HepG2 (cell line): ENCODE measurements around the gene MCTS1. TPM values are rescaled to one million over a fixed set of nuclear protein-coding genes. Genes with fewer than 3 reads are reported as not detected.

Experiments
- AGO1 ChIP-seq: fragments of 200-400 bp; formaldehyde crosslinking; IDR thresholded peaks from 2 replicates; pipeline ENCODE4 v1.6.1; 2017; ENCODE audit warnings: mild to moderate bottlenecking, low read depth, low read length, moderate library complexity; ENCODE audit not compliant: poor library complexity, severe bottlenecking
- ATF3 ChIP-seq: sonication (generic); formaldehyde crosslinking; IDR thresholded peaks from 2 replicates; pipeline ENCODE4 v1.4.0; 2020; ENCODE audit warnings: missing genetic modification reagents
- BRF2 ChIP-seq: sonication (generic); formaldehyde crosslinking; IDR thresholded peaks from 2 replicates; pipeline ENCODE4 v1.8.1; 2022; ENCODE audit warnings: mild to moderate bottlenecking, missing genetic modification reagents
- CERS6 ChIP-seq: sonication (generic); formaldehyde crosslinking; IDR thresholded peaks from 2 replicates; pipeline ENCODE4 v1.5.0; 2020; ENCODE audit warnings: missing genetic modification reagents
- DRAP1 ChIP-seq: IDR thresholded peaks from 2 replicates; pipeline ENCODE4 v1.6.1; 2016; ENCODE audit warnings: missing genetic modification reagents, missing compliant biosample characterization
- HNRNPL ChIP-seq: fragments of 200-400 bp; formaldehyde crosslinking; IDR thresholded peaks from 2 replicates; pipeline ENCODE4 v1.6.1; 2017; ENCODE audit warnings: mild to moderate bottlenecking, low read depth, low read length
- HOXD1 ChIP-seq: sonication (generic); formaldehyde crosslinking; IDR thresholded peaks from 2 replicates; pipeline ENCODE4 v1.5.0; 2020; ENCODE audit warnings: missing genetic modification reagents
- IKZF1 ChIP-seq: fragments of 450-650 bp; IDR thresholded peaks from 2 replicates; pipeline ENCODE4 v1.7.1; 2016
- PRPF4 ChIP-seq: fragments of 200-400 bp; formaldehyde crosslinking; IDR thresholded peaks from 2 replicates; pipeline ENCODE4 v1.6.1; 2016; ENCODE audit warnings: low read length, low read depth; ENCODE audit not compliant: poor library complexity, severe bottlenecking
- RBM39 ChIP-seq: fragments of 200-400 bp; formaldehyde crosslinking; IDR thresholded peaks from one replicate; pipeline ENCODE4 v1.6.1; 2018; ENCODE audit warnings: antibody characterized with exemption, mild to moderate bottlenecking, low read depth, low read length; ENCODE audit not compliant: poor library complexity, severe bottlenecking
- ZBTB10 ChIP-seq: sonication (generic); formaldehyde crosslinking; IDR thresholded peaks from 2 replicates; pipeline ENCODE4 v1.4.0; 2020; ENCODE audit warnings: missing genetic modification reagents, borderline replicate concordance
- ZBTB39 ChIP-seq: sonication (generic); formaldehyde crosslinking; IDR thresholded peaks from 2 replicates; pipeline ENCODE4 v1.5.0; 2020; ENCODE audit warnings: missing genetic modification reagents
- ZBTB42 ChIP-seq: sonication (generic); formaldehyde crosslinking; IDR thresholded peaks from 2 replicates; pipeline ENCODE4 v1.5.0; 2020; ENCODE audit warnings: mild to moderate bottlenecking, missing genetic modification reagents
- ZFP36 ChIP-seq: fragments of 150-350 bp; IDR thresholded peaks from 2 replicates; pipeline ENCODE4 v1.6.1; 2018; ENCODE audit warnings: borderline replicate concordance, low read length, low read depth; ENCODE audit not compliant: partially characterized antibody
- ZNF30 ChIP-seq: sonication (generic); formaldehyde crosslinking; IDR thresholded peaks from 2 replicates; pipeline ENCODE4 v1.5.0; 2020; ENCODE audit warnings: mild to moderate bottlenecking, missing genetic modification reagents
- ZNF317 ChIP-seq: sonication (generic); formaldehyde crosslinking; IDR thresholded peaks from 2 replicates; pipeline ENCODE4 v1.5.0; 2020; ENCODE audit warnings: mild to moderate bottlenecking, missing genetic modification reagents
- ZNF414 ChIP-seq: sonication (generic); formaldehyde crosslinking; IDR thresholded peaks from 2 replicates; pipeline ENCODE4 v1.5.0; 2020; ENCODE audit warnings: missing genetic modification reagents
- ZNF530 ChIP-seq: sonication (generic); formaldehyde crosslinking; IDR thresholded peaks from 2 replicates; pipeline ENCODE4 v1.5.0; 2020; ENCODE audit warnings: low read depth, mild to moderate bottlenecking, missing genetic modification reagents
- ZNF766 ChIP-seq: sonication (generic); formaldehyde crosslinking; IDR thresholded peaks from 2 replicates; pipeline ENCODE4 v1.5.0; 2020; ENCODE audit warnings: missing genetic modification reagents, borderline replicate concordance
- ZSCAN12 ChIP-seq: sonication (generic); formaldehyde crosslinking; IDR thresholded peaks from 2 replicates; pipeline ENCODE4 v1.9.0; 2021; ENCODE audit warnings: mild to moderate bottlenecking, missing genetic modification reagents
- polyA plus RNA-seq, 8 experiments: library from polyadenylated mRNA; depleted of rRNA in 3 of 8; stranded (reverse) in 7 of 8; unstranded in 1 of 8; fragments of >200 nt; fragmentation: Illumina TruSeq in 4 of 8; extraction: Trizol in 4 of 8; gene quantifications; 2 replicates each; pipeline versions ENCODE4 v1.2.1 to v1.2.3, GENCODE V29; 2011 to 2016; ENCODE audit warnings: low read depth in 4 of 8, missing spikeins in 1 of 8, mixed read lengths in 1 of 8; ENCODE audit not compliant: insufficient read depth in 1 of 8
- total RNA-seq, 5 experiments: library from RNA; depleted of rRNA; stranded (reverse); fragments of >200 nt; fragmentation: Illumina TruSeq; extraction: Trizol; gene quantifications; 2 replicates each; pipeline ENCODE4 v1.2.3, GENCODE V29; 2016; ENCODE audit warnings: low read depth in 1 of 5

Gene MCTS1
- total and polyA plus RNA-seq, 2 of the 13 experiments (the other 11 are each of a cell fraction or from before 2014, with no cell fraction given) = 30.1 to 59.0 TPM

GRCh38 chrX:120629667-120630537 is 26.0 kb downstream of the MCTS1 start, which contains the start of gene C1GALT1C1 (continued):
- TF ChIP-seq ATF3 (no peak), PRPF4 (no peak), HOXD1 (no peak), IKZF1 (no peak), RBM39 (no peak), CERS6 (CRISPR knock-in tag) (no peak), ZBTB10 (CRISPR knock-in tag) (0 out of 2 replicates have a peak, but pooled peaks have one; percentile 50), ZSCAN12 (CRISPR knock-in tag) (no peak), ZBTB39 (no peak), ZNF30 (CRISPR knock-in tag) (no peak), ZNF766 (CRISPR knock-in tag) (no peak), HNRNPL (no peak), BRF2 (CRISPR knock-in tag) (no peak), DRAP1 (CRISPR knock-in tag) (peak; percentile 53; the same call in 1 of the 2 replicates), ZBTB42 (CRISPR knock-in tag) (no peak), ZNF414 (CRISPR knock-in tag) (no peak), ZNF530 (CRISPR knock-in tag) (no peak), AGO1 (no peak), ZNF317 (CRISPR knock-in tag) (peak; percentile 53; the same call in 1 of the 2 replicates), ZFP36 (no peak)
